Central memory CD8-positive, alpha-beta T cell (primary cell): ENCODE measurements around the gene PDE8B.

Experiments
- ATAC-seq: fragments of 150-1000 bp; cut with Tn5 transposase; replicated peaks from 2 replicates; pipeline ENCODE4 v1.10.0; 2022; ENCODE audit warnings: mild to moderate bottlenecking, moderate FRiP score, moderate number of reproducible peaks; ENCODE audit not compliant: poor library complexity, severe bottlenecking; ENCODE audit errors: extremely low read depth
- DNase-seq, 2 donors: peaks; one replicate each; pipeline ENCODE4 v3.0.0; 2021; ENCODE audit warnings: low spot score in 2 of 2
- H3K27ac Mint-ChIP-seq: one replicate; pipeline ENCODE4 v1.8.0; 2022; ENCODE audit warnings: low read depth, mild to moderate bottlenecking, moderate library complexity, mixed read lengths
- H3K27me3 Mint-ChIP-seq: one replicate; pipeline ENCODE4 v1.8.0; 2022; ENCODE audit warnings: mixed read lengths
- H3K36me3 Mint-ChIP-seq: one replicate; pipeline ENCODE4 v1.8.0; 2022; ENCODE audit warnings: mild to moderate bottlenecking, moderate library complexity, mixed read lengths; ENCODE audit not compliant: insufficient read depth
- H3K4me1 Mint-ChIP-seq: one replicate; pipeline ENCODE4 v1.8.0; 2022; ENCODE audit warnings: mixed read lengths
- H3K4me3 Mint-ChIP-seq: one replicate; pipeline ENCODE4 v1.8.0; 2022; ENCODE audit warnings: mild to moderate bottlenecking, moderate library complexity, mixed read lengths
- H3K9me3 Mint-ChIP-seq: one replicate; pipeline ENCODE4 v1.8.0; 2022; ENCODE audit warnings: mixed read lengths

Gene PDE8B

GRCh38 chr5:77326986-77327734 is 116.7 kb downstream of the PDE8B start:
- DNase-seq (no peak), ATAC-seq (no peak)
- no peak overlapping the region for H3K4me3 Mint-ChIP-seq
- H3K4me1 Mint-ChIP-seq, result no peaks in the 10 kb centered on the region
- no peaks in the 10 kb centered on the region for H3K9me3 Mint-ChIP-seq
- H3K27me3 Mint-ChIP-seq, result peaks cover 27% of the 10 kb centered on the region
- no peak overlapping the region for H3K27ac Mint-ChIP-seq
- H3K36me3 Mint-ChIP-seq, result no peaks in the 10 kb centered on the region

- ATAC-seq (no peak), DNase-seq (no peak)
- H3K4me3 Mint-ChIP-seq, result no peak overlapping the region
- no peaks in the 10 kb centered on the region for H3K4me1 Mint-ChIP-seq
- H3K27ac Mint-ChIP-seq, result no peak overlapping the region
- peaks cover 27% of the 10 kb centered on the region for H3K27me3 Mint-ChIP-seq
- no peaks in the 10 kb centered on the region for H3K36me3 Mint-ChIP-seq
- H3K9me3 Mint-ChIP-seq, result no peaks in the 10 kb centered on the region
Observed at GRCh38 chr5:77328930-77329647, 118.6 kb downstream of the PDE8B start.

- ATAC-seq (no peak), DNase-seq (no peak)
- H3K27ac Mint-ChIP-seq, result no peak overlapping the region
- no peaks in the 10 kb centered on the region for H3K4me1 Mint-ChIP-seq
- no peaks in the 10 kb centered on the region for H3K36me3 Mint-ChIP-seq
- H3K4me3 Mint-ChIP-seq, result no peak overlapping the region
- peaks cover 27% of the 10 kb centered on the region for H3K27me3 Mint-ChIP-seq
- H3K9me3 Mint-ChIP-seq, result no peaks in the 10 kb centered on the region
Observed at GRCh38 chr5:77329664-77330430, 119.4 kb downstream of the PDE8B start.

GRCh38 chr5:77333036-77333435 is 122.6 kb downstream of the PDE8B start:
- ATAC-seq, result no peak
- H3K4me3 Mint-ChIP-seq, result no peak overlapping the region
- H3K4me1 Mint-ChIP-seq, result no peaks in the 10 kb centered on the region

GRCh38 chr5:77333451-77334123 is 123.1 kb downstream of the PDE8B start:
- Mint-ChIP-seq H3K27ac (no peak overlapping the region), H3K27me3 (peaks cover 27% of the 10 kb centered on the region), H3K36me3 (no peaks in the 10 kb centered on the region), H3K4me1 (no peaks in the 10 kb centered on the region), H3K9me3 (no peaks in the 10 kb centered on the region), H3K4me3 (no peak overlapping the region)
- DNase-seq (no peak), ATAC-seq (no peak)

More at GRCh38 chr5:77333036-77333435, 122.6 kb downstream of the PDE8B start:
- no peak for DNase-seq
- Mint-ChIP-seq H3K9me3 (no peaks in the 10 kb centered on the region), H3K36me3 (no peaks in the 10 kb centered on the region), H3K27ac (no peak overlapping the region), H3K27me3 (peaks cover 27% of the 10 kb centered on the region)

- H3K27me3 Mint-ChIP-seq, result no peaks in the 10 kb centered on the region
- H3K4me1 Mint-ChIP-seq, result no peaks in the 10 kb centered on the region
- no peak for ATAC-seq
- no peaks in the 10 kb centered on the region for H3K36me3 Mint-ChIP-seq
- H3K4me3 Mint-ChIP-seq, result no peak overlapping the region
- H3K27ac Mint-ChIP-seq, result no peak overlapping the region
- H3K9me3 Mint-ChIP-seq, result no peaks in the 10 kb centered on the region
- DNase-seq, result no peak
Observed at GRCh38 chr5:77337246-77337645, 126.8 kb downstream of the PDE8B start.

- Mint-ChIP-seq H3K36me3 (no peaks in the 10 kb centered on the region), H3K4me3 (no peak overlapping the region), H3K9me3 (no peaks in the 10 kb centered on the region), H3K4me1 (no peaks in the 10 kb centered on the region), H3K27ac (no peak overlapping the region), H3K27me3 (no peaks in the 10 kb centered on the region)
- ATAC-seq (no peak), DNase-seq (no peak)
Observed at GRCh38 chr5:77337686-77338085, 127.2 kb downstream of the PDE8B start.

- Mint-ChIP-seq H3K27ac (no peak overlapping the region), H3K4me1 (no peaks in the 10 kb centered on the region), H3K4me3 (no peak overlapping the region), H3K27me3 (no peaks in the 10 kb centered on the region), H3K9me3 (no peaks in the 10 kb centered on the region), H3K36me3 (no peaks in the 10 kb centered on the region)
- DNase-seq (no peak), ATAC-seq (no peak)
Observed at GRCh38 chr5:77339337-77339890, 128.9 kb downstream of the PDE8B start.

- Mint-ChIP-seq H3K9me3 (no peaks in the 10 kb centered on the region), H3K36me3 (no peaks in the 10 kb centered on the region), H3K27me3 (no peaks in the 10 kb centered on the region), H3K27ac (no peak overlapping the region), H3K4me1 (no peaks in the 10 kb centered on the region), H3K4me3 (no peak overlapping the region)
- no peak for DNase-seq
- ATAC-seq, result no peak
Observed at GRCh38 chr5:77343165-77343564, 132.7 kb downstream of the PDE8B start.

- ATAC-seq (no peak), DNase-seq (no peak)
- no peaks in the 10 kb centered on the region for H3K36me3 Mint-ChIP-seq
- no peaks in the 10 kb centered on the region for H3K4me1 Mint-ChIP-seq
- no peak overlapping the region for H3K27ac Mint-ChIP-seq
- no peak overlapping the region for H3K4me3 Mint-ChIP-seq
- H3K9me3 Mint-ChIP-seq, result no peaks in the 10 kb centered on the region
- H3K27me3 Mint-ChIP-seq, result no peaks in the 10 kb centered on the region
Observed at GRCh38 chr5:77347435-77348098, 137.1 kb downstream of the PDE8B start.

GRCh38 chr5:77353251-77353650 is 142.8 kb downstream of the PDE8B start:
- no peaks in the 10 kb centered on the region for H3K27me3 Mint-ChIP-seq
- no peaks in the 10 kb centered on the region for H3K4me1 Mint-ChIP-seq
- H3K36me3 Mint-ChIP-seq, result no peaks in the 10 kb centered on the region
- no peak for ATAC-seq
- H3K27ac Mint-ChIP-seq, result no peak overlapping the region
- no peaks in the 10 kb centered on the region for H3K9me3 Mint-ChIP-seq
- no peak overlapping the region for H3K4me3 Mint-ChIP-seq
- no peak for DNase-seq

- no peak for DNase-seq
- no peak overlapping the region for H3K4me3 Mint-ChIP-seq
- no peaks in the 10 kb centered on the region for H3K27me3 Mint-ChIP-seq
- no peak overlapping the region for H3K27ac Mint-ChIP-seq
- no peaks in the 10 kb centered on the region for H3K4me1 Mint-ChIP-seq
- no peaks in the 10 kb centered on the region for H3K36me3 Mint-ChIP-seq
- ATAC-seq, result no peak
- no peaks in the 10 kb centered on the region for H3K9me3 Mint-ChIP-seq
Observed at GRCh38 chr5:77354454-77354853, 144.0 kb downstream of the PDE8B start.
